Endothelial cell of umbilical vein (primary cell): ENCODE measurements around the gene DGKD. TPM values are rescaled to one million over a fixed set of nuclear protein-coding genes. Genes with fewer than 3 reads are reported as not detected.

Source experiments
- BruUV-seq: library from RNA; stranded (reverse); fragments of 400-500 nt; replicated peaks from 2 replicates; lab custom pipeline; 2021; lab: Mats Ljungman, UMichigan
- CTCF ChIA-PET: fragments of 300-600, 350-600 bp; sonication (Branson Sonifier 250); formaldehyde crosslinking; loops from one replicate; lab custom pipeline; 2021; ENCODE audit warnings: antibody characterized with exemption, inconsistent platforms; lab: Charles Lee
- POLR2A ChIA-PET: fragments of 300-600, 350-600 bp; sonication (Branson Sonifier 250); formaldehyde crosslinking; loops from one replicate; lab custom pipeline; 2021; ENCODE audit warnings: antibody characterized with exemption, inconsistent platforms; lab: Charles Lee
- DNase-seq: peaks from one replicate; pipeline ENCODE4 v3.0.0-alpha.2; 2011; ENCODE audit warnings: low read depth, low spot score
- FAIRE-seq: peaks from 2 replicates; lab custom pipeline; 2011; peaks lifted over from hg19 to GRCh38; lab: Jason Lieb, UNC
- H2AFZ ChIP-seq: 2 replicates; pipeline ENCODE4 v1.6.0; 2012; ENCODE audit warnings: low read depth, low read length, control low read depth, inconsistent platforms
- H3K27ac ChIP-seq: 2 replicates; pipeline ENCODE4 v1.5.1; 2011; ENCODE audit warnings: low read depth, mild to moderate bottlenecking, control low read depth, low read length, moderate library complexity; ENCODE audit not compliant: insufficient read depth
- H3K27me3 ChIP-seq, 2 experiments: 2 replicates each; pipeline versions ENCODE4 v1.6.0 to v1.6.1; 2011; ENCODE audit warnings: low read length in 2 of 2, mixed read lengths in 1 of 2; ENCODE audit not compliant: control insufficient read depth in 2 of 2, insufficient read depth in 2 of 2
- H3K36me3 ChIP-seq, 2 experiments: 2 replicates in 1 of 2; 3 replicates in 1 of 2; pipeline ENCODE4 v1.5.1; 2011; ENCODE audit warnings: low read length in 2 of 2, mild to moderate bottlenecking in 1 of 2, moderate library complexity in 1 of 2; ENCODE audit not compliant: control insufficient read depth in 2 of 2, insufficient read depth in 2 of 2; ENCODE audit errors: extremely low read depth in 1 of 2
- H3K4me1 ChIP-seq: 3 replicates; pipeline ENCODE4 v1.5.1; 2011; ENCODE audit warnings: mild to moderate bottlenecking, low read length; ENCODE audit not compliant: control insufficient read depth, insufficient read depth; ENCODE audit errors: extremely low read depth
- H3K4me2 ChIP-seq: 2 replicates; pipeline ENCODE4 v1.6.1; 2011; ENCODE audit warnings: low read length, control low read depth, mixed read lengths; ENCODE audit not compliant: insufficient read depth
- H3K4me3 ChIP-seq, 3 experiments: fragments of 200-600 bp in 1 of 3; sonication (generic), shearing (Covaris generic) in 1 of 3; replicated peaks in 1 of 3; 2 replicates each; pipeline ENCODE4 v1.5.1; 2011 to 2016; ENCODE audit warnings: control low read depth in 3 of 3, low read length in 3 of 3, mild to moderate bottlenecking in 2 of 3, inconsistent platforms in 1 of 3, low read depth in 1 of 3, moderate library complexity in 1 of 3; ENCODE audit not compliant: insufficient read depth in 1 of 3
- H3K79me2 ChIP-seq: 2 replicates; pipeline ENCODE4 v1.6.0; 2012; ENCODE audit warnings: low read length, inconsistent platforms; ENCODE audit not compliant: control insufficient read depth, insufficient read depth
- H3K9ac ChIP-seq: replicated peaks from 2 replicates; pipeline ENCODE3; 2011; ENCODE audit warnings: low read length, control low read depth; ENCODE audit not compliant: insufficient read depth; ENCODE audit errors: extremely low read depth
- H3K9me1 ChIP-seq: replicated peaks from 3 replicates; pipeline ENCODE4 v1.6.0; 2011; ENCODE audit warnings: mild to moderate bottlenecking, low read length; ENCODE audit not compliant: control insufficient read depth, insufficient read depth; ENCODE audit errors: extremely low read depth
- H3K9me3 ChIP-seq: replicated peaks from 2 replicates; pipeline ENCODE4 v1.5.1; 2012; ENCODE audit warnings: low read length, inconsistent platforms; ENCODE audit not compliant: control insufficient read depth, insufficient read depth
- H4K20me1 ChIP-seq: replicated peaks from 2 replicates; pipeline ENCODE3; 2011; ENCODE audit warnings: mild to moderate bottlenecking, low read length; ENCODE audit not compliant: control insufficient read depth, insufficient read depth; ENCODE audit errors: extremely low read depth
- CTCF ChIP-seq, 2 donors: IDR thresholded peaks; 1 replicate in 1 of 2; 2 replicates in 1 of 2; pipeline ENCODE4 v1.5.1; 2011; ENCODE audit warnings: low read length in 2 of 2, mild to moderate bottlenecking in 2 of 2, moderate library complexity in 2 of 2, control low read depth in 1 of 2, inconsistent platforms in 1 of 2, low read depth in 1 of 2; ENCODE audit not compliant: insufficient read depth in 1 of 2; ENCODE audit errors: extremely low read depth in 1 of 2
- EZH2 ChIP-seq: IDR thresholded peaks from 2 replicates; pipeline ENCODE4 v1.6.1; 2012; ENCODE audit warnings: borderline replicate concordance, low read depth, mild to moderate bottlenecking, moderate library complexity, low read length, inconsistent platforms; ENCODE audit not compliant: severe bottlenecking
- FOS ChIP-seq: IDR thresholded peaks from 2 replicates; pipeline ENCODE4 v1.6.1; 2011; ENCODE audit warnings: mild to moderate bottlenecking, low read length, moderate library complexity, borderline replicate concordance; ENCODE audit not compliant: insufficient read depth
- GATA2 ChIP-seq: IDR thresholded peaks from 2 replicates; pipeline ENCODE4 v1.7.0; 2011; ENCODE audit warnings: low read depth, mild to moderate bottlenecking, moderate library complexity, mixed read lengths, low read length; ENCODE audit not compliant: insufficient read length, insufficient read depth
- JUN ChIP-seq: IDR thresholded peaks from 2 replicates; pipeline ENCODE4 v1.6.1; 2011; ENCODE audit warnings: borderline replicate concordance, low read depth; ENCODE audit not compliant: insufficient read length, insufficient read depth
- MAX ChIP-seq: IDR thresholded peaks from 2 replicates; pipeline ENCODE4 v1.6.1; 2011; ENCODE audit not compliant: insufficient read depth, insufficient read length
- MYC ChIP-seq: IDR thresholded peaks from one replicate; pipeline ENCODE4 v1.6.1; 2011; ENCODE audit warnings: mild to moderate bottlenecking, low read depth, low read length
- POLR2A ChIP-seq: IDR thresholded peaks from 2 replicates; pipeline ENCODE4 v1.6.1; 2012; ENCODE audit warnings: low read depth, mild to moderate bottlenecking, control low read depth, low read length
- POLR2AphosphoS5 ChIP-seq: IDR thresholded peaks from 2 replicates; pipeline ENCODE4 v1.6.1; 2012; ENCODE audit warnings: low read depth, mild to moderate bottlenecking, control low read depth, low read length, moderate library complexity; ENCODE audit not compliant: insufficient read depth
- dilution Hi-C: fragments of 300-500 bp; cut with MboI; formaldehyde crosslinking; loops from one replicate; pipeline ENCODE4 v1.15.0; 2019; ENCODE audit warnings: low sequenced_read_pairs; ENCODE audit not compliant: extremely low pct_ligation_motif_present
- intact Hi-C: fragments of 100-400 bp; cut with micrococcal nuclease; formaldehyde crosslinking; loops from one replicate; pipeline ENCODE4 v1.10.0; 2022
- polyA plus RNA-seq, 4 experiments: library from polyadenylated mRNA; depleted of rRNA in 3 of 4; stranded (reverse) in 3 of 4; unstranded in 1 of 4; fragments of >200 nt; gene quantifications; 2 replicates each; pipeline versions ENCODE4 v1.2.1 to v1.2.3, GENCODE V29; 2011 to 2012; ENCODE audit warnings: missing spikeins in 1 of 4
- total RNA-seq: library from RNA; stranded (reverse); gene quantifications from 2 replicates; pipeline ENCODE4 v1.2.3, GENCODE V29; 2021

DGKD gene
- total and polyA plus RNA-seq, 2 donors (not counting 3 experiments of a cell fraction or from before 2014, with no cell fraction given), result 10.8 to 36.6 TPM

- Histone ChIP-seq H3K4me1 (peaks cover 26% of the 10 kb centered on the region), H3K4me3 (no peak overlapping the region), H3K27ac (no peak overlapping the region), H4K20me1 (no peaks in the 10 kb centered on the region), H3K9me1 (no peaks in the 10 kb centered on the region), H3K36me3 (no peaks in the 10 kb centered on the region), H3K27me3 (no peaks in the 10 kb centered on the region), H3K79me2 (peaks cover 3% of the 10 kb centered on the region), H2AFZ (no peak overlapping the region), H3K9ac (no peak overlapping the region), H3K9me3 (no peaks in the 10 kb centered on the region), H3K4me2 (no peak overlapping the region)
- TF ChIP-seq EZH2 (no peak), POLR2AphosphoS5 (no peak), MAX (no peak), JUN (no peak), GATA2 (no peak), CTCF (IDR thresholded peaks at IDR 0.05; ENCODE audit: extremely low read depth in 1 of 2, insufficient read depth in 1 of 2, low read depth in 1 of 2, low read length in 2 of 2) (no peak), POLR2A (no peak), MYC (no peak), FOS (no peak)
- intact Hi-C loops (no loop called here), dilution Hi-C loops (no loop called here)
- FAIRE-seq (no peak), DNase-seq (no peak)
- ChIA-PET POLR2A (no interaction called here), CTCF (no interaction called here)
- no TSS peak for BruUV-seq
Observed at GRCh38 chr2:233421091-233421816, 67.0 kb downstream of the DGKD start.
